CD4-positive, alpha-beta T cell treated with Interleukin-6 for 4 hours (primary cell): Measurements from ENCODE around the gene TM9SF4.
A peak's percentile ranks its signal among the peaks of the same experiment; 100 is the strongest.

Experiments used
- DNase-seq: peaks from one replicate; pipeline ENCODE4 v3.0.0-alpha.2; 2020; ENCODE audit warnings: mixed read lengths

Gene TM9SF4, protein sequence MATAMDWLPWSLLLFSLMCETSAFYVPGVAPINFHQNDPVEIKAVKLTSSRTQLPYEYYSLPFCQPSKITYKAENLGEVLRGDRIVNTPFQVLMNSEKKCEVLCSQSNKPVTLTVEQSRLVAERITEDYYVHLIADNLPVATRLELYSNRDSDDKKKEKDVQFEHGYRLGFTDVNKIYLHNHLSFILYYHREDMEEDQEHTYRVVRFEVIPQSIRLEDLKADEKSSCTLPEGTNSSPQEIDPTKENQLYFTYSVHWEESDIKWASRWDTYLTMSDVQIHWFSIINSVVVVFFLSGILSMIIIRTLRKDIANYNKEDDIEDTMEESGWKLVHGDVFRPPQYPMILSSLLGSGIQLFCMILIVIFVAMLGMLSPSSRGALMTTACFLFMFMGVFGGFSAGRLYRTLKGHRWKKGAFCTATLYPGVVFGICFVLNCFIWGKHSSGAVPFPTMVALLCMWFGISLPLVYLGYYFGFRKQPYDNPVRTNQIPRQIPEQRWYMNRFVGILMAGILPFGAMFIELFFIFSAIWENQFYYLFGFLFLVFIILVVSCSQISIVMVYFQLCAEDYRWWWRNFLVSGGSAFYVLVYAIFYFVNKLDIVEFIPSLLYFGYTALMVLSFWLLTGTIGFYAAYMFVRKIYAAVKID

GRCh38 chr20:32109392-32110172 is at the start of gene TM9SF4:
Gene TM9SF4 (plus strand): TSS chr20:32109714. CDS start chr20:32109741, 27 bp downstream.
- DNase-seq, result peak; percentile 91

GRCh38 chr20:32062776-32063170 is 46.7 kb upstream of the TM9SF4 start:
- peak; percentile 5 for DNase-seq

DNA sequence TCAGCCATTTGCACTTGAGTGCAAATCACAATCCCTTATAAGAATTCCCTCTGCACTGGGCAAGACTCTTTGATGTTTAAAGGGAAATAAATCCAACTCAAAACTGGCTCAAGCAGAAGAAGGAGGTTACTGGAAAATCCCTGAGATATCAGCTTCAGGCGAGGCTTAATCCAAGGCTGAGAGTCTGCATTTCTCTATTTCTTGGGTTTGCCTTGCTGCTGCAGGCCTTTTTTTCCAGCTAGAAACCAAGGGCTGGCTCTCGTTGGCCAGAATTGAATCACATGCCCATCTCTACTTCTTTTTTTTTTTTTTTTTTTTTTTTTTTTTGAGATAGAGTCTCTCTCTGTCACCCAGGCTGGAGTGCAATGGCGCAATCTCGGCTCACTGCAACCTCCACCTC is 45.8 kb upstream of the TM9SF4 start:
- no peak for DNase-seq

GRCh38 chr20:32064667-32065066 is 44.8 kb upstream of the TM9SF4 start:
- DNase-seq, result no peak

DNA sequence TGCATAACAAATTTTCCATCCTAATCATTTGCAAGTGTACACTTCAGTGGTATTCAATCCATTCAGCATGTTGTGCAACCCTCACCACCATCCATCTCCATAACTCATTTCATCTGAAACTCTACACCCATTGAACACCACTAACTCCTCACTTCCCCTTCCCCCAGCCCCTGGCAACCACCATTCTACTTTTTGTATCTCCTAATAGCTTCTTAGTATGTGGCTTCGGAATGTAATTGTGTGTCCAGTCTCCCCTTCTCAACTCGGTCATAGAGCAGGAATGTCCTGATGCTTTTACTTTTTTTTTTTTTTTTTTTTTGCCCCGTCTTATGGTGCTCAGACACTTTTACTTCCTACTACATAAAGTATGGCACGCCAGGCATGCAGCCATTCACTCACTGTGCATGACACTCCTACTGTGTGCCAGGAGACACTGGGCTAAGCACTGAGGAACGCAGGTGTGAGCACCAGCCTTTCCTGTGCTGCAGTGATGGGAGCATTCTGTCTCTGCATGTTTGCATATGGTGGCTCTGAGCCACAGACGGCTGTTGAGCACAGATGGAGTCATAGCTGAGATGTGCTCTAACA is 42.2 kb upstream of the TM9SF4 start:
- DNase-seq, result no peak

DNA sequence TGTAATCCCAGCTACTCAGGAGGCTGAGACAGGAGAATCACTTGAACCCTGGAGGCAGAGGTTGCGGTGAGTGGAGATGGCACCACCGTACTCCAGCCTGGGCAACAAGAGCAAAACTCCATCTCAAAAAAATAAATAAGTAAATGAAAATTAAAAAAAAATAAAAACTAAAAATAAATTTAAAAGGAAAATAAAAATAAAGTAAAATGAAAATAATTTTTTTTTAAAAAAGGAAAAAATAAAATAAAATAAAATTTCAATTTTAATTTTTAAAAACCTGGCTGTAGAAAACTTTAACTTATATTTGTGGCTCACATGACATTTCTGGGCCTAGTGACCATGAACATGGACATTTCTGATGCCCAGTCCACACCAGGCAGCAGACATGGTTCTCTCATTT is 41.3 kb upstream of the TM9SF4 start:
- DNase-seq, result no peak

DNA sequence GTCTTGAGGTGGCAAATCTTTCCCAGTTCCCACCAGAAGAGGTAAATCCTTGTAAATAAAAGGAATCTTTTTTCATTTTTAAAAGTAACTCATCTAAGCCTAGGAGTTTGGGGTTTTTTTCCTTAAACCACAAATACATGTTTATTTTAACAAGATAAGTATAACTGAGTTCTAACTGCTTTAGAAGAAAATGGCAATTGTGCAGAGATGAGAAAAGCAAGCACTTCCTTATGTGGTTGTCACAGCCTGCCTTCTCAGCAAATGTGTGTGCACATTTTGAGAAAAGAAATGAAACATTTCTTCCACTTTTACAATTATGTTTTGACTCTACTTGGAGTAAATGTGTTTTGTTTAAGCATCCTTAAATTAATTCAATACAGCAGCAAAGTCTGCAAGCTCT is 39.8 kb upstream of the TM9SF4 start:
- no peak for DNase-seq

- DNase-seq, result no peak
These were observed 39.2 kb upstream of the TM9SF4 start for GRCh38 chr20:32070282-32070681.

DNA sequence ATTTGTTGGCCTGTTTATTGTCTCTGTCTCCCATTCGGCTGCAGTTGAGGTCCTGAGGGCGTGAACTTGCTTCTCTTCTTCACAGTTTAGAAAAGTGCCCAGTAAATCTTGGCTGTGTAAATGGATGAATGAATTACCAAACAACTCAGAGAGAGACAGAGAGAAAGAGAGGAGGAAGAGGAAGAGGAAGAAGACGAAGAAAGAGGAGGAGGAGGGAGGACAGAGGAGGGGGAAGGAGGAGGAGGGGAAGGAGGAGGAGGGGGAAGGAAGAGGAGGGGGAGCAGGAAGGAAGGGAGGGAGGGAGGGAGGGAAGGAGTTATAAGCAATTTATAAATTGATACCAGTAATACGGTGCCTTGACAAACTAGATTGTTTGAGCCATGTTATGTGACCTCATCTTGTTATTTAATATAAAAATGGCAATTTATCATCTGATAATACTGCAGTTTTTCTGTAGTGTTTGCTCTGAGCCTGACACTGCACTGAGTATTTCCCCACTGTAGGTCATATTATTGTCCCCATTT is 38.8 kb upstream of the TM9SF4 start:
- DNase-seq, result no peak

DNA sequence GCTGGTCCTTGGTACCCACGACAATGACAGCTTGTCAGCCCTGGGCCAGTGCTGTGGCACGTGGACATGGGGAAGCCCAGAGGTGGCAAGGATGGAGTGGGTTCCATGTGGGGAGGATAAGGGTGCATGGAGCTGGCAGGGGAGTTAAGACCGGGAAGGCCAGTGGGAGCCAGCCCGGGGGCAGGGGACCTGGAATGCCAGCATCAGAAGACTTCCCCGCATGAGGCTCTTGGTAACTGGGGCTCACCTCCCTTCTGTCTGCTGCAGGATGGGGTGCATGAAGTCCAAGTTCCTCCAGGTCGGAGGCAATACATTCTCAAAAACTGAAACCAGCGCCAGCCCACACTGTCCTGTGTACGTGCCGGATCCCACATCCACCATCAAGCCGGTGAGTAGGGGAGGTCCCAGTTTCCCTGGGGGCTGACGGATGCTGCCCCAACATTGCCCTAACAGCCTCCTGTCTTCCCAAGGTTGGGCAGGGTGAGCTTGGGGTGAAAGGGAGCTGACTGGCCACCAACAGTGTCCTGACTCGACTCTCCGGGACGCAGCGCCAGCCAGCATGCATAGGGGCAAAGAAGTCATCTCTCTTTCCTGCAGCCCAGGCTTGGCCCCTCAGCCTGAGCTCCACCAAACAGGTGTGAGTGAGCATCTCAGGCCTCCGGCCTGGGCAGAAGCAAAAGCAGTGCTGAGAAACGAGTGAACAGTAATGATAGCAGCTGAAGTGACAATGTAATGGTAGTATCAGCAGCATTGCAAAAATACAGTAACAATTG is 37.9 kb upstream of the TM9SF4 start:
- DNase-seq, result no peak

DNA sequence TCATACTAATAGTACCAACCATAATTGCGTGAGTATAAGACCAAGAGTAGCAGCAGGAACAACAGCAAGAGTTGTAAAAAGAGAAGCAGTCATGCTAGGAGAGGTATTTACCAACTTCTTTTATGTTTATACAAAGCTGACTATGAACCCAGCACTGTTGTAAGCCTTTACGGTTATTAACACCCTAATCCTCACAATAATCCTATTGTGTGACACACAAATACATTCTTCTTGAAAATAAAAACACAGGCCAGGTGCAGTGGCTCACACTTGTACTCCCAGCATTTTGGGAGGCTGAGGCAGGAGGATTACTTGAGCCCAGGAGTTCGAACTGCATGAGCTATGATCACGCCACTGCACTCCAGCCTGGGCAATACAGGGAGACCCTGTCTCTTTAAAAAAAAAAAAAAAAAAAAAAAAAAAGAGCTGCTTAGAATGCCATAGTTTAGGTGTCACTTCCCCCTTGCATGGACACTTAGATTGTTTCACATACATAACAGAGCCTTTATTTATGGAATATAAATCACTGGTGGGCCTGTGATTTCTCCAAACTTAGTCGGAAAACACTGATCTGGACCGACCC is 37.3 kb upstream of the TM9SF4 start:
- DNase-seq, result no peak

- no peak for DNase-seq
These were observed 34.0 kb upstream of the TM9SF4 start for GRCh38 chr20:32075534-32075933.

- no peak for DNase-seq
These were observed 32.3 kb upstream of the TM9SF4 start for GRCh38 chr20:32077190-32077589.

GRCh38 chr20:32078322-32078721 is 31.2 kb upstream of the TM9SF4 start:
- DNase-seq, result no peak

DNA sequence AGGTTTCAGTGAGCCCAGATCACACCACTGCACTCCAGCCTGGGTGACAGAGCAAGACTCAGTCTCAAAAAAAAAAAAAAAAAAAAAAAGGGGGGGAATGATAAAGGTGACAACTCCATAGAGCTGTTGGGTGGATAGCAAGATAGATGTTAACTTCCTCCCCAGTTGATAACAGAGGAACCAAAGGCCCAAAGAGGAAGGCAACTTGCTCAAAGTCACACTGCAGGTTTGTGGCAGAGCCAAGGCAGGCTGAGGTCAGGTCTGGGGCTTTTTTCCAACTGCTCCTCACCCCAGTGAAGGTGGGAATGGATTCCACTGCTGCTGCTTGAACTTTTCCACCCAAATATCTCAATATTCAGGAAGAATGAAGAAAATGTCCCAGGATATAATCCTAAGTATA is 30.7 kb upstream of the TM9SF4 start:
- no peak for DNase-seq

DNA sequence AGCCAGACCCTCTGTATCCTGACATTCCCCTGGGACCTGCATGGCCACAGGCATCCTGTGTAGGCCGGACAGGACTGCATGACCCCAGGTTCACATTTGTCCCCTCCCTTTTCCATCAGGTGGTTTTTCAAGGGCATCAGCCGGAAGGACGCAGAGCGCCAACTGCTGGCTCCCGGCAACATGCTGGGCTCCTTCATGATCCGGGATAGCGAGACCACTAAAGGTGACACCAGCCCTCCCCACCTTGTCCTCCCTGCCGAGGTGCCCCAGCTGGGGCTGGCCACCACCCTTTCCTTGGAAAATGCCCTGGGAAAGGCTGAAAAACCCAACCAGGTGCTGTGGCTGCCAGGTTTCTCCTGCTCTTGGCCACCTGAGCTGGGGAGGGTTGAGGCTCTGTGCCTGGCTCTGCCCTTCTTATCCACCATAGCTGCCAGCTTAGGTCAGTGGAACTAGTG is 29.8 kb upstream of the TM9SF4 start:
- DNase-seq, result no peak

- no peak for DNase-seq
These were observed 28.7 kb upstream of the TM9SF4 start for GRCh38 chr20:32080783-32081182.

DNA sequence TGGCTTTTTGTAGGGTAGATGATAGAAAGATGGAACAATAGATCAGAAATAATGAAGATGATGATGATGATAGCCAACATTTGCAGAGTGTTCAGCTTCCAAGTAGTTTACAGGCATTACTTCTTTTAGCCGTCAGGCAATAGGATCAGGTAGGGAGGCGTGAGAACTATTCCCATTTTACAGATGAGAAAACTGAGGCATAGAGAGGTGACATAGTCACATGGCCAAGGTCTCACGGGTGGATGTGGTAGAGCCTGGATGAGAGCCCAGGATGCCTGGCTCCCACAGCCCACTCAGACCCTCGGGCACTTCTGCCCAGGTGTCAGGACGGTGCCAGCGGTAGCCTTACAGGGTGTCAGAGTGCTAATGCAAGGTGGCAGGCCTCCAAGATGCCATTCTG is 26.0 kb upstream of the TM9SF4 start:
- no peak for DNase-seq

DNA sequence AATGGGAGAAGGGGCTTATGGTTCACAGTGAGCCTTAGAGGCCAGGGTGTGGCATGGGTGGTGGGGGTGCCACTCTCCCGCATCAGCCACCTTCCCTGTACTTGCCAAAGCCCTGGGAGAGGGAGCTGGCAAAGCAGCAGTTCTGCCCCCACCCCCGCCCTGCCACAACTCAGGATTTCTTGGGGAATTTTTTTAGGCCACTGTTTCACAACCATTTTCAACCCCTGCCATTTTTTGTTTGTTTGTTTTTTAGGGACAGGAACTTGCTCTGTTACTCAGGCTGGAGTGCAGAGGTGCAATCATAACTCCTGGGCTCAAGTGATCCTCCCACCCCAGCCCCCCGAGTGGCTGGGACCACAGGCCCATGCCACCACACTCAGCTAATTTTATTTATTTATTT is 22.4 kb upstream of the TM9SF4 start:
- no peak for DNase-seq

DNA sequence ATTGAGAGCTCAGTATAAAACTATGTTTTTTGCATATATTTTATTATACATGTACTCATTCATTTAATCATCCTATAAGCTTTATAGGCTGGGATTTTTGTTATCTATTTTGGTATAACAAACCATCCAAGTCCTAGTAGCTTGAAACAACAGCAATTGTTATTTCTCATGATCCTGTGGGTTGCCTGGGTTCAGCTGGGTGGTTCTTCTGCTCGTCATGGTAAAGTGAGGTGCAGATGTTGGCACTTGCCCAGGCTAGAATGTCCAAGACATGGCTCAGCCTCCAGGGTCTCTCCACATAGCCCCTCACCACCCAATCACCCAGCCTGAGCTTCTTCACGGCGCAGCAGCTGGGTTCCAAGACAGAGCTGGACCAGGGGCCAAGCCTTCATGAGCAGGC is 20.8 kb upstream of the TM9SF4 start:
- DNase-seq, result no peak

GRCh38 chr20:32089637-32090362 is 19.7 kb upstream of the TM9SF4 start:
- no peak for DNase-seq
